GM12801 (cell line): Measurements from ENCODE around the gene NOL4L.

Source experiments
- TF ChIP-seq, protein P1 (sequence below): IDR thresholded peaks from one replicate; pipeline ENCODE4 v1.5.1; 2011; ENCODE audit warnings: control low read depth; ENCODE audit not compliant: insufficient read length; ENCODE audit errors: extremely low read depth

NOL4L gene

DNA sequence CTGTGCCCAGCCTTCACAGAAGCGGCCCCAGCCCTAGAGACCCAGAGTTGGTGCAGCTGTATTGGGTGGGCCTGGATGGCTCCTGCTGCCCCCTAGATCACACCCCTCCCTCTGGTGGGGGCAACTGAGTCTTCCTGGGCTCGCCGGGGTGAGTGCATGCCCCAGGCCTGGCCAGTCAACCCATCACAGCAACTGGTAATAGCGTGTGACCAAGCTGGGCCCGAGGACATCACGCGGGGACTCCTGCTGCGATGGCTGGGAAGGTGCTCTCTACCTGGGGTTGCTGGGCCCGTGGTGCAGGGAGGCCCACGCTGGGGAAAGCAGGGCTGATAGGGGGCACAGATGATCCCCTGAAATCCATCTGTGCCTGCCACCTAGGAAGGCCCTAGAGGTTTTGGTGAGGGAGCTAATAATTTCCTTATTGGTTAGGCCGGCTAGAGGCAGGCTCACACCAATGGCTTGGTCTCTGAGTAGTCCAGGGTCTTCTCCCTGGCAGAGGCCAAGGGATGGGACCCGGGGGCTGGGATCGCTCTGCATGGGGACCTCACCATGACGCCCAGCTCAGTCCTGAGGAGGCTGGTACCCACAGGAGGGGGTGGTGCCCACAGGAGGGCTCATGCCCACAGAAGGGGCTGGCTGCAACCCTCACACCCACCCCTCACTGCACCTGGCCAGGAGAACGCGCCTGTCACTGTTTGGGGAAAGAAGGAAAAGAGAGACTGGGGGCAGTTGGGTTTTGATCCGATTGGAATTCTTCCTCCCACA, 123.1 kb downstream of the NOL4L start:
- TF ChIP-seq, protein P1, sequence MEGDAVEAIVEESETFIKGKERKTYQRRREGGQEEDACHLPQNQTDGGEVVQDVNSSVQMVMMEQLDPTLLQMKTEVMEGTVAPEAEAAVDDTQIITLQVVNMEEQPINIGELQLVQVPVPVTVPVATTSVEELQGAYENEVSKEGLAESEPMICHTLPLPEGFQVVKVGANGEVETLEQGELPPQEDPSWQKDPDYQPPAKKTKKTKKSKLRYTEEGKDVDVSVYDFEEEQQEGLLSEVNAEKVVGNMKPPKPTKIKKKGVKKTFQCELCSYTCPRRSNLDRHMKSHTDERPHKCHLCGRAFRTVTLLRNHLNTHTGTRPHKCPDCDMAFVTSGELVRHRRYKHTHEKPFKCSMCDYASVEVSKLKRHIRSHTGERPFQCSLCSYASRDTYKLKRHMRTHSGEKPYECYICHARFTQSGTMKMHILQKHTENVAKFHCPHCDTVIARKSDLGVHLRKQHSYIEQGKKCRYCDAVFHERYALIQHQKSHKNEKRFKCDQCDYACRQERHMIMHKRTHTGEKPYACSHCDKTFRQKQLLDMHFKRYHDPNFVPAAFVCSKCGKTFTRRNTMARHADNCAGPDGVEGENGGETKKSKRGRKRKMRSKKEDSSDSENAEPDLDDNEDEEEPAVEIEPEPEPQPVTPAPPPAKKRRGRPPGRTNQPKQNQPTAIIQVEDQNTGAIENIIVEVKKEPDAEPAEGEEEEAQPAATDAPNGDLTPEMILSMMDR: no peak

GRCh38 chr20:32460683-32461320, 124.3 kb downstream of the NOL4L start:
- TF ChIP-seq, protein P1: no peak

- TF ChIP-seq, protein P1: no peak
Observed at GRCh38 chr20:32460231-32460630, 124.9 kb downstream of the NOL4L start.

DNA sequence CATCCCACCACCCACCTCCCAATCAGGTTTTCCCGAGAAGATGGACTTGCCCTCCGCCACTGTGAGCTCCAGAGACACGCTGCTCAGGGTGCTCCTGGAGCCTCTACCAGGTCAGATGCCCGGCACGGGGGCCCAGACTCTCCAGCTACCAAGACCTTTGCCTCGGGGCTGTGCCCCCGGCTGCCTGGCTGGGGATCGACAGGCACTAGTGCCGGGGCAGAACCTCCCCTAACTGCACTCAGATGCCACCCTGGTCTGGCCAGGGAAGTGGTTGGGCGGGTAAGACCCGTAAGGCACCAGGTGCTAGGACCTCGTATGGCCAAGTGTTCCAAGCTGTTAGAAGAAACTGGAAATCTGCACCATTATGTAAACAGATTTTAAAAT, 126.3 kb downstream of the NOL4L start:
- TF ChIP-seq, protein P1: no peak

DNA sequence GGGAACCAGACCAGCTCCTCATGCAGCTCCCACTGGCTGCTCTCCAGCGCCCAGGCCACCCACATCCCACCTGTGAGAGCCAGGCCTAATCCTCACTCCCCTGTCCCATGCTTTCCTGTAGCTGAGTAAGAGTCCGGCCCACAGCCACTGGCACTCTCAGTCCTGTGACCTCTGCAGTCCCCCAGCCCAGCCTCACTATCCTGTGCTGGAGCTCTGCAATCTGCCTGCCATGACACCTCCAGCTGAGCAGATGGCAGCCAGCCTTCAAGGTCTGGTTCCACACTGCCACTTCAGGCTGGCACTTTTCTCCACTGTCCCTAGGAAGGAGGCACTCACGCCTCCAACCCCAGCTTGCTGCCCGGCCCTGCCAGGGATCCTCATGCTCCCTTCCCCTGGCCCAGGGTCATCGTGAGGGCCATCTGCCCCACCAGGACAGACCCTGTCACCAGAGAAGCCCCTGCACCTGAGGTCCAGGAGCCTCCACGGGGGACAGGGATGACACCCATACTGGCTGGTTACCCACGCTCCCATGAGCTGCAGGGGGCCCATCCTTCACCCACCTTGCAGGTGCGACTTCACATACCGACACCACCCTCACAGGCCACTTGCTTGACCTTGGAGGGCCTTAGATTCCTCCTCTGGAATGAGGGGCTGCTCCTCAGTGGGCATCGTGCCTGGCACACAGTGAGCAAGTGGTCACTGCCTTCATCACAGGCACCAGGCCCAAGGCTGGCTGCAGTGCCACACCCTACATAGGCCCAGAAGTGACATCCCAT, 126.9 kb downstream of the NOL4L start:
- TF ChIP-seq, protein P1: no peak

DNA sequence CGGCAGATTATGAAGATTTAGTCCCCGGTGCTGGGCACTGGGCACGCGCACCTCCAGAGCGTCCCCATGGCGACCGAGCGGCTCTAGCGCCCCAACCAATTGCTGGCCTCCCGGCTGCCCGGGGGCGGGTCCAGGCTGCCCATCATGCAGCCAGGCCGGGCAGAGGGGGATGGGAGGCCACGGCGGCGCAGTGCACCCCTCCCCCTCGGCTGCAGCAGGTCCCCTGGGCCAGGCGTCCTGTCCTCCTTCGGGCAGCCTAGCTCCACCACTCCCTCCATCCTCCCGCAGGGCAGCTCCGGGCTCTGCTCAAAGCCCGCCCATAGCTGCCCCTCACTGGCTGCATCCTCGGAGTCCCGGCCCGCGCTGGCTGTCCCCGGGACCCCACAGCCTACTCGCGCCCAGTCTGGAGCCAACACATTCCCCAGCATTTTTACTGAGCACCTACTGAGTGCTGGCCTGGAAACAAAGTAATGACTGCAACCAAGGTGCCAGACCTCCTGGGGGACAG, 127.6 kb downstream of the NOL4L start:
- TF ChIP-seq, protein P1: no peak

DNA sequence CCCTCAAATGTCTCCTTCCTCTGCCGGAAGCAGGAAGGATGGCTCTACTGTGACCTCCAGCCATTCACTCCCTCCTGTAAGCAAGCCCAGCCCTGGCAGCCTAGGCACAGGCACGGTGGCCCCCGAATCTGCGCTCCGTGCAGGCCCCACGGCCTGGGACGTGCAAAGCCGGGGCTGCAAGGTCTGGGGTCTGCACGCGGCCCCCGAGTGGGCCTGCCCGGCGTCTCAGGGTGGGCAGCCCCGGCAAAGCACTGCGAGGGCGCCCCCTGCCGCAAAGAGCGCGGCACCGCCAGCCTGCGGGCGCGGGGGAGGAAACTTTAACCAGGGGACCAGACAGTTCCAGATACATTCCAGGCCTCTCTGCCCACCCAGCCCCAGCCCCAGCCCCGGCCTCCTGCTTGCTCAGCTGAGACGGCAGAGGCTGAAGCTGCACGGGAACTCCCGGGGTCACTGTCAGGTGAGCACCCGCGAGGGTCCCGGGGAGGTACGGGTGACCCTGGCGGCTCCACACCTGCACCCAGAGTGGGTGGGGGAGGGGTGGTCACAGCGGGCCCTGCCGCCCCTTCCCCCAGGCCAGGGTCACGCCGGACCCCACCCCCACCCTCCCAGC, 128.2 kb downstream of the NOL4L start:
- TF ChIP-seq, protein P1: no peak
